Right renal cortex interstitium (tissue), 3 donors: ENCODE results near the gene FHDC1. TPM values are rescaled to one million over a fixed set of nuclear protein-coding genes. Genes with fewer than 3 reads are reported as not detected.

Source experiments
- DNase-seq, 3 donors: peaks; one replicate each; pipeline ENCODE4 v3.0.0-alpha.2; 2013; ENCODE audit warnings: low read depth in 3 of 3, low spot score in 2 of 3
- polyA plus RNA-seq, 3 donors: library from polyadenylated mRNA; unstranded; fragments of 120-200 nt; gene quantifications; one replicate each; pipeline ENCODE4 v1.2.1, GENCODE V29; 2013; ENCODE audit not compliant: insufficient read length in 3 of 3

Gene FHDC1
- polyA plus RNA-seq, 3 donors, result 3.6 to 4.0 (median 4.0) TPM

- DNase-seq, result no peak
Observed at GRCh38 chr4:152928286-152928685, 7.8 kb upstream of the FHDC1 start.

- DNase-seq, result no peak
Observed at GRCh38 chr4:152929888-152930287, 6.2 kb upstream of the FHDC1 start.

- no peak for DNase-seq
Observed at GRCh38 chr4:152935143-152935542, 980 bp upstream of the FHDC1 start.

GRCh38 chr4:152936446-152937335, 568 bp downstream of the FHDC1 start:
- DNase-seq, result no peak

- DNase-seq, result no peak
Observed at GRCh38 chr4:152937336-152938236, 1.5 kb downstream of the FHDC1 start.

GRCh38 chr4:152938237-152938947, 2.3 kb downstream of the FHDC1 start:
- DNase-seq, result no peak

- no peak for DNase-seq
Observed at GRCh38 chr4:152939621-152940020, 3.5 kb downstream of the FHDC1 start.

GRCh38 chr4:152940461-152940860, 4.3 kb downstream of the FHDC1 start:
- DNase-seq, result no peak

- DNase-seq, result no peak
Observed at GRCh38 chr4:152941411-152941810, 5.3 kb downstream of the FHDC1 start.

GRCh38 chr4:152942346-152942745, 6.2 kb downstream of the FHDC1 start:
- no peak for DNase-seq

- no peak for DNase-seq
Observed at GRCh38 chr4:152943672-152944071, 7.5 kb downstream of the FHDC1 start.

GRCh38 chr4:152944666-152945320, 8.7 kb downstream of the FHDC1 start:
- DNase-seq, result no peak

- no peak for DNase-seq
Observed at GRCh38 chr4:152945639-152946038, 9.5 kb downstream of the FHDC1 start.

- no peak for DNase-seq
Observed at GRCh38 chr4:152946446-152946845, 10.3 kb downstream of the FHDC1 start.

GRCh38 chr4:152947311-152947710, 11.2 kb downstream of the FHDC1 start:
- no peak for DNase-seq

GRCh38 chr4:152949930-152950329, 13.8 kb downstream of the FHDC1 start:
- DNase-seq, result no peak

- no peak for DNase-seq
Observed at GRCh38 chr4:152950402-152951274, 14.5 kb downstream of the FHDC1 start.

- DNase-seq, result no peak
Observed at GRCh38 chr4:152951348-152951747, 15.2 kb downstream of the FHDC1 start.

GRCh38 chr4:152953514-152953913, 17.4 kb downstream of the FHDC1 start:
- DNase-seq, result no peak
